HEK293 (cell line): ENCODE results near the gene SAP25.
A peak's percentile ranks its signal among the peaks of the same experiment; 100 is the strongest.

ENCODE experiments used
- GLI2 ChIP-seq: fragments of 450-650 bp; formaldehyde crosslinking; IDR thresholded peaks from 2 replicates; pipeline ENCODE4; 2017; ENCODE audit warnings: missing biosample characterization, missing genetic modification characterization, low read depth, borderline replicate concordance
- GLIS1 ChIP-seq: fragments of 450-650 bp; formaldehyde crosslinking; IDR thresholded peaks from 2 replicates; pipeline ENCODE4 v1.5.1; 2016; ENCODE audit warnings: missing biosample characterization, missing genetic modification characterization
- KLF16 ChIP-seq: fragments of 450-650 bp; formaldehyde crosslinking; IDR thresholded peaks from 2 replicates; pipeline ENCODE4 v1.5.1; 2017; ENCODE audit warnings: missing biosample characterization, missing genetic modification characterization
- RBAK ChIP-seq: fragments of 450-650 bp; formaldehyde crosslinking; IDR thresholded peaks from 2 replicates; pipeline ENCODE4 v1.5.1; 2016; ENCODE audit warnings: missing biosample characterization, missing genetic modification characterization
- SCRT1 ChIP-seq: fragments of 450-650 bp; formaldehyde crosslinking; IDR thresholded peaks from 2 replicates; pipeline ENCODE4 v1.5.1; 2016; ENCODE audit warnings: missing biosample characterization, missing genetic modification characterization, borderline replicate concordance
- SCRT2 ChIP-seq: fragments of 450-650 bp; formaldehyde crosslinking; IDR thresholded peaks from 2 replicates; pipeline ENCODE4 v1.5.1; 2016; ENCODE audit warnings: missing biosample characterization, missing genetic modification characterization
- ZFP3 ChIP-seq: fragments of 450-650 bp; formaldehyde crosslinking; IDR thresholded peaks from 2 replicates; pipeline ENCODE4 v1.5.1; 2016; ENCODE audit warnings: low read depth, missing biosample characterization, missing genetic modification characterization
- ZFP41 ChIP-seq: fragments of 450-650 bp; formaldehyde crosslinking; IDR thresholded peaks from 2 replicates; pipeline ENCODE4 v1.5.1; 2016; ENCODE audit warnings: missing biosample characterization, missing genetic modification characterization, borderline replicate concordance
- ZNF112 ChIP-seq: fragments of 450-650 bp; formaldehyde crosslinking; IDR thresholded peaks from 2 replicates; pipeline ENCODE4 v1.5.0; 2017; ENCODE audit warnings: missing biosample characterization, missing genetic modification characterization
- ZNF366 ChIP-seq: fragments of 450-650 bp; formaldehyde crosslinking; conservative IDR thresholded peaks from 2 replicates; pipeline ENCODE4 v1.5.1; 2016; ENCODE audit warnings: missing biosample characterization, missing genetic modification characterization
- ZNF426 ChIP-seq: fragments of 450-650 bp; formaldehyde crosslinking; IDR thresholded peaks from 2 replicates; pipeline ENCODE4 v1.5.1; 2017; ENCODE audit warnings: missing biosample characterization, missing genetic modification characterization, mild to moderate bottlenecking, inconsistent platforms, moderate library complexity
- ZNF433 ChIP-seq: fragments of 450-650 bp; formaldehyde crosslinking; IDR thresholded peaks from 2 replicates; pipeline ENCODE4 v1.5.1; 2016; ENCODE audit warnings: missing biosample characterization, missing genetic modification characterization, low read depth
- ZNF530 ChIP-seq: fragments of 450-650 bp; formaldehyde crosslinking; IDR thresholded peaks from 2 replicates; pipeline ENCODE4 v1.5.1; 2016; ENCODE audit warnings: low read depth, missing biosample characterization, missing genetic modification characterization
- ZNF548 ChIP-seq: fragments of 450-650 bp; formaldehyde crosslinking; IDR thresholded peaks from 2 replicates; pipeline ENCODE4 v1.5.1; 2016; ENCODE audit warnings: missing biosample characterization, missing genetic modification characterization
- ZNF549 ChIP-seq: fragments of 450-650 bp; IDR thresholded peaks from 2 replicates; pipeline ENCODE4 v1.5.1; 2018; ENCODE audit warnings: missing biosample characterization, missing genetic modification characterization, mild to moderate bottlenecking, inconsistent platforms, moderate library complexity
- ZNF610 ChIP-seq: fragments of 450-650 bp; formaldehyde crosslinking; IDR thresholded peaks from 2 replicates; pipeline ENCODE4 v1.5.1; 2016; ENCODE audit warnings: missing biosample characterization, missing genetic modification characterization, borderline replicate concordance
- ZNF792 ChIP-seq: fragments of 450-650 bp; formaldehyde crosslinking; IDR thresholded peaks from 2 replicates; pipeline ENCODE4 v1.5.1; 2016; ENCODE audit warnings: missing biosample characterization, missing genetic modification characterization
- ZNF830 ChIP-seq: fragments of 450-650 bp; IDR thresholded peaks from 2 replicates; pipeline ENCODE4 v1.5.0; 2018; ENCODE audit warnings: missing biosample characterization, missing genetic modification characterization, low read depth, mild to moderate bottlenecking, moderate library complexity
- ZNF843 ChIP-seq: fragments of 450-650 bp; formaldehyde crosslinking; IDR thresholded peaks from 2 replicates; pipeline ENCODE4 v1.5.1; 2016; ENCODE audit warnings: missing biosample characterization, missing genetic modification characterization
- ZSCAN30 ChIP-seq: fragments of 450-650 bp; IDR thresholded peaks from 2 replicates; pipeline ENCODE4 v1.5.1; 2018; ENCODE audit warnings: missing biosample characterization, mild to moderate bottlenecking, missing genetic modification characterization, moderate library complexity
- TF ChIP-seq, protein P1 (sequence below): fragments of 450-650 bp; formaldehyde crosslinking; IDR thresholded peaks from 2 replicates; pipeline ENCODE4 v1.5.1; 2016; ENCODE audit warnings: missing biosample characterization, missing genetic modification characterization, borderline replicate concordance
- TF ChIP-seq, protein P2 (sequence below): fragments of 450-650 bp; formaldehyde crosslinking; IDR thresholded peaks from 2 replicates; pipeline ENCODE4; 2016; ENCODE audit warnings: missing biosample characterization, missing genetic modification characterization
- TF ChIP-seq, protein P3 (sequence below): fragments of 450-650 bp; formaldehyde crosslinking; IDR thresholded peaks from 2 replicates; pipeline ENCODE4 v1.5.0; 2017; ENCODE audit warnings: missing biosample characterization, missing genetic modification characterization, borderline replicate concordance
- TF ChIP-seq, protein P4 (sequence below): fragments of 450-650 bp; formaldehyde crosslinking; IDR thresholded peaks from 2 replicates; pipeline ENCODE4 v1.5.1; 2016; ENCODE audit warnings: missing biosample characterization, missing genetic modification characterization
- TF ChIP-seq, protein P5 (sequence below): sonication (generic); formaldehyde crosslinking; IDR thresholded peaks from 2 replicates; pipeline ENCODE4 v1.8.1; 2022; ENCODE audit warnings: mild to moderate bottlenecking, moderate library complexity, missing genetic modification reagents
- TF ChIP-seq, protein P6 (sequence below): fragments of 450-650 bp; formaldehyde crosslinking; IDR thresholded peaks from 2 replicates; pipeline ENCODE4 v1.5.1; 2016; ENCODE audit warnings: missing biosample characterization, missing genetic modification characterization

SAP25 gene

DNA sequence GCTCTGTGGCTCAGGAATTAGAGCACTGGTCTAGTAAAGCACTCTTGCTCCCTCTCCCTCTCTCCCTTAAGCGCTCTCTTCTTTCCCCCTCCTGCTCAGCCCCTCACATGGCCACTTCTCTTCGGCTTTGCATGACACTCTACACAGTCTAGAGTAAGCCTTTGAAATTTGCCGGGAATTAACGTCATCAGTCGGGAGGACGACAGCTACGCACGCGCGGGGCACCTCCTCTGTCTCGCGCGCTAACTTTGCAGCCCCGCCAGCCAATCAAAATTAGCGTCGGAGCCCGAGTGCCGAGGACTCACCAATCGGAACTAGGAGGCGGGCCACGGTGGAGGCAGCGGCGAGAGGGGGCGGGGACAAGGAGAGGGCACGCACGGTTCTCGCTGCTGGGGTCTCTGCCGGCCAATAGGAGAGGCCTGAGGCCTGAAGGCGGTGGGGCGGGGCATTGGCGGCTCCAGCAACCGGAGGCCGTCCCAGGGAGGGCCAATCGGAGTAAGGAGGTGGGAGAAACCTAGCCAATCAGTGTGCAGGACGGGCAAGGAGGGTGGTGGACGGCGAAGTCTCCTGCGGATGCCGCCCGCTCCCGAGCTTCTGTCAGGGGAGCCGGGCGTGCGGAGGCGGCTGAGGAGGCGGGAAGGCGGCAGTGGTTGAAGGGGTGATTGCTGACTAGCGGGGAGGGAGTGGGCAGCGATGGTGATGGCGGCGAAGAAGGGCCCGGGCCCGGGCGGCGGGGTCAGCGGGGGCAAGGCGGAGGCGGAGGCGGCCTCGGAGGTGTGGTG is 34.9 kb downstream of the SAP25 start, which contains the start of gene AGFG2 (continued):
- TF ChIP-seq RBAK (tag by site-specific recombination) (no peak), ZNF792 (tag by site-specific recombination) (no peak), GLI2 (tag by site-specific recombination) (no peak), ZNF548 (no peak), ZNF549 (tag by site-specific recombination) (no peak), GLIS1 (tag by site-specific recombination) (peak; percentile 85), ZNF433 (tag by site-specific recombination) (no peak), ZNF426 (tag by site-specific recombination) (no peak), ZSCAN30 (tag by site-specific recombination) (no peak), ZNF610 (tag by site-specific recombination) (no peak), ZNF366 (peak; percentile 86), SCRT1 (tag by site-specific recombination) (no peak), ZNF830 (no peak), ZNF112 (tag by site-specific recombination) (no peak), ZFP3 (no peak), SCRT2 (tag by site-specific recombination) (no peak), ZNF843 (peak; percentile 40), ZFP41 (tag by site-specific recombination) (no peak), ZNF530 (no peak), KLF16 (tag by site-specific recombination) (peak; percentile 92)
- TF ChIP-seq, protein P1, sequence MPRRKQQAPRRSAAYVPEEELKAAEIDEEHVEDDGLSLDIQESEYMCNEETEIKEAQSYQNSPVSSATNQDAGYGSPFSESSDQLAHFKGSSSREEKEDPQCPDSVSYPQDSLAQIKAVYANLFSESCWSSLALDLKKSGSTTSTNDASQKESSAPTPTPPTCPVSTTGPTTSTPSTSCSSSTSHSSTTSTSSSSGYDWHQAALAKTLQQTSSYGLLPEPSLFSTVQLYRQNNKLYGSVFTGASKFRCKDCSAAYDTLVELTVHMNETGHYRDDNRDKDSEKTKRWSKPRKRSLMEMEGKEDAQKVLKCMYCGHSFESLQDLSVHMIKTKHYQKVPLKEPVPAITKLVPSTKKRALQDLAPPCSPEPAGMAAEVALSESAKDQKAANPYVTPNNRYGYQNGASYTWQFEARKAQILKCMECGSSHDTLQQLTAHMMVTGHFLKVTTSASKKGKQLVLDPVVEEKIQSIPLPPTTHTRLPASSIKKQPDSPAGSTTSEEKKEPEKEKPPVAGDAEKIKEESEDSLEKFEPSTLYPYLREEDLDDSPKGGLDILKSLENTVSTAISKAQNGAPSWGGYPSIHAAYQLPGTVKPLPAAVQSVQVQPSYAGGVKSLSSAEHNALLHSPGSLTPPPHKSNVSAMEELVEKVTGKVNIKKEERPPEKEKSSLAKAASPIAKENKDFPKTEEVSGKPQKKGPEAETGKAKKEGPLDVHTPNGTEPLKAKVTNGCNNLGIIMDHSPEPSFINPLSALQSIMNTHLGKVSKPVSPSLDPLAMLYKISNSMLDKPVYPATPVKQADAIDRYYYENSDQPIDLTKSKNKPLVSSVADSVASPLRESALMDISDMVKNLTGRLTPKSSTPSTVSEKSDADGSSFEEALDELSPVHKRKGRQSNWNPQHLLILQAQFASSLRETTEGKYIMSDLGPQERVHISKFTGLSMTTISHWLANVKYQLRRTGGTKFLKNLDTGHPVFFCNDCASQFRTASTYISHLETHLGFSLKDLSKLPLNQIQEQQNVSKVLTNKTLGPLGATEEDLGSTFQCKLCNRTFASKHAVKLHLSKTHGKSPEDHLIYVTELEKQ, result no peak
- TF ChIP-seq, protein P2, sequence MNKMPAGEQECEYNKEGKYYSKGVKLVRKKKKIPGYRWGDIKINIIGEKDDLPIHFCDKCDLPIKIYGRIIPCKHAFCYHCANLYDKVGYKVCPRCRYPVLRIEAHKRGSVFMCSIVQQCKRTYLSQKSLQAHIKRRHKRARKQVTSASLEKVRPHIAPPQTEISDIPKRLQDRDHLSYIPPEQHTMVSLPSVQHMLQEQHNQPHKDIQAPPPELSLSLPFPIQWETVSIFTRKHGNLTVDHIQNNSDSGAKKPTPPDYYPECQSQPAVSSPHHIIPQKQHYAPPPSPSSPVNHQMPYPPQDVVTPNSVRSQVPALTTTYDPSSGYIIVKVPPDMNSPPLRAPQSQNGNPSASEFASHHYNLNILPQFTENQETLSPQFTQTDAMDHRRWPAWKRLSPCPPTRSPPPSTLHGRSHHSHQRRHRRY (tag by site-specific recombination), result no peak
- TF ChIP-seq, protein P3, sequence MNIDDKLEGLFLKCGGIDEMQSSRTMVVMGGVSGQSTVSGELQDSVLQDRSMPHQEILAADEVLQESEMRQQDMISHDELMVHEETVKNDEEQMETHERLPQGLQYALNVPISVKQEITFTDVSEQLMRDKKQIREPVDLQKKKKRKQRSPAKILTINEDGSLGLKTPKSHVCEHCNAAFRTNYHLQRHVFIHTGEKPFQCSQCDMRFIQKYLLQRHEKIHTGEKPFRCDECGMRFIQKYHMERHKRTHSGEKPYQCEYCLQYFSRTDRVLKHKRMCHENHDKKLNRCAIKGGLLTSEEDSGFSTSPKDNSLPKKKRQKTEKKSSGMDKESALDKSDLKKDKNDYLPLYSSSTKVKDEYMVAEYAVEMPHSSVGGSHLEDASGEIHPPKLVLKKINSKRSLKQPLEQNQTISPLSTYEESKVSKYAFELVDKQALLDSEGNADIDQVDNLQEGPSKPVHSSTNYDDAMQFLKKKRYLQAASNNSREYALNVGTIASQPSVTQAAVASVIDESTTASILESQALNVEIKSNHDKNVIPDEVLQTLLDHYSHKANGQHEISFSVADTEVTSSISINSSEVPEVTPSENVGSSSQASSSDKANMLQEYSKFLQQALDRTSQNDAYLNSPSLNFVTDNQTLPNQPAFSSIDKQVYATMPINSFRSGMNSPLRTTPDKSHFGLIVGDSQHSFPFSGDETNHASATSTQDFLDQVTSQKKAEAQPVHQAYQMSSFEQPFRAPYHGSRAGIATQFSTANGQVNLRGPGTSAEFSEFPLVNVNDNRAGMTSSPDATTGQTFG (tag by site-specific recombination), result no peak
- TF ChIP-seq, protein P4, sequence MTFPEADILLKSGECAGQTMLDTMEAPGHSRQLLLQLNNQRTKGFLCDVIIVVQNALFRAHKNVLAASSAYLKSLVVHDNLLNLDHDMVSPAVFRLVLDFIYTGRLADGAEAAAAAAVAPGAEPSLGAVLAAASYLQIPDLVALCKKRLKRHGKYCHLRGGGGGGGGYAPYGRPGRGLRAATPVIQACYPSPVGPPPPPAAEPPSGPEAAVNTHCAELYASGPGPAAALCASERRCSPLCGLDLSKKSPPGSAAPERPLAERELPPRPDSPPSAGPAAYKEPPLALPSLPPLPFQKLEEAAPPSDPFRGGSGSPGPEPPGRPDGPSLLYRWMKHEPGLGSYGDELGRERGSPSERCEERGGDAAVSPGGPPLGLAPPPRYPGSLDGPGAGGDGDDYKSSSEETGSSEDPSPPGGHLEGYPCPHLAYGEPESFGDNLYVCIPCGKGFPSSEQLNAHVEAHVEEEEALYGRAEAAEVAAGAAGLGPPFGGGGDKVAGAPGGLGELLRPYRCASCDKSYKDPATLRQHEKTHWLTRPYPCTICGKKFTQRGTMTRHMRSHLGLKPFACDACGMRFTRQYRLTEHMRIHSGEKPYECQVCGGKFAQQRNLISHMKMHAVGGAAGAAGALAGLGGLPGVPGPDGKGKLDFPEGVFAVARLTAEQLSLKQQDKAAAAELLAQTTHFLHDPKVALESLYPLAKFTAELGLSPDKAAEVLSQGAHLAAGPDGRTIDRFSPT (tag by site-specific recombination), result peak; percentile 93
- TF ChIP-seq, protein P5, sequence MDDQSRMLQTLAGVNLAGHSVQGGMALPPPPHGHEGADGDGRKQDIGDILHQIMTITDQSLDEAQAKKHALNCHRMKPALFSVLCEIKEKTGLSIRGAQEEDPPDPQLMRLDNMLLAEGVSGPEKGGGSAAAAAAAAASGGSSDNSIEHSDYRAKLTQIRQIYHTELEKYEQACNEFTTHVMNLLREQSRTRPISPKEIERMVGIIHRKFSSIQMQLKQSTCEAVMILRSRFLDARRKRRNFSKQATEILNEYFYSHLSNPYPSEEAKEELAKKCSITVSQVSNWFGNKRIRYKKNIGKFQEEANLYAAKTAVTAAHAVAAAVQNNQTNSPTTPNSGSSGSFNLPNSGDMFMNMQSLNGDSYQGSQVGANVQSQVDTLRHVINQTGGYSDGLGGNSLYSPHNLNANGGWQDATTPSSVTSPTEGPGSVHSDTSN (CRISPR knock-in tag), result no peak
- TF ChIP-seq, protein P6, sequence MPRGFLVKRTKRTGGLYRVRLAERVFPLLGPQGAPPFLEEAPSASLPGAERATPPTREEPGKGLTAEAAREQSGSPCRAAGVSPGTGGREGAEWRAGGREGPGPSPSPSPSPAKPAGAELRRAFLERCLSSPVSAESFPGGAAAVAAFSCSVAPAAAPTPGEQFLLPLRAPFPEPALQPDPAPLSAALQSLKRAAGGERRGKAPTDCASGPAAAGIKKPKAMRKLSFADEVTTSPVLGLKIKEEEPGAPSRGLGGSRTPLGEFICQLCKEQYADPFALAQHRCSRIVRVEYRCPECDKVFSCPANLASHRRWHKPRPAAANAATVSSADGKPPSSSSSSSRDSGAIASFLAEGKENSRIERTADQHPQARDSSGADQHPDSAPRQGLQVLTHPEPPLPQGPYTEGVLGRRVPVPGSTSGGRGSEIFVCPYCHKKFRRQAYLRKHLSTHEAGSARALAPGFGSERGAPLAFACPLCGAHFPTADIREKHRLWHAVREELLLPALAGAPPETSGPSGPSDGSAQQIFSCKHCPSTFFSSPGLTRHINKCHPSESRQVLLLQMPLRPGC (tag by site-specific recombination), result peak; percentile 41; the same call in 1 of the 2 replicates
